ENCODE results near the gene LAT.

The LAT gene

DNA sequence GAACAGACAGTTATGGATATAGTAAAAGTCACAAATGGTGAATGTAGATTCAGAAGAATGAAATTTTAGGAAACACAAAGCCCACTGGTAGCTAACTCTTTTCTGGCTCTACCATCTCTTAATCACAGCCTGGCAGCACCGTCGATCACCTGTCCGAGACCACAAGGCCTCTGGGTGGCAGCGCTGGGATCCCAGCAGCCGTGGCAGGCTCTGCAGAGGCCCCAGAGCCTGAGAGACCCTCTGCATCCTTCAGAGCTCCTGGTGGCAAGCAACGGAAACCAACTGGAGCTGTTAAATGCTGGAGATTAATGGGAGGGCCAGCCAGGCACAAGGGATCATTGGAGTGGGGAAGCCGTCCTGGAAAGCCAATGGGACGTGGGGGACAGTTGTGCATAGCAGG is 26.3 kb downstream of the LAT start:
- TF ChIP-seq, protein P1, sequence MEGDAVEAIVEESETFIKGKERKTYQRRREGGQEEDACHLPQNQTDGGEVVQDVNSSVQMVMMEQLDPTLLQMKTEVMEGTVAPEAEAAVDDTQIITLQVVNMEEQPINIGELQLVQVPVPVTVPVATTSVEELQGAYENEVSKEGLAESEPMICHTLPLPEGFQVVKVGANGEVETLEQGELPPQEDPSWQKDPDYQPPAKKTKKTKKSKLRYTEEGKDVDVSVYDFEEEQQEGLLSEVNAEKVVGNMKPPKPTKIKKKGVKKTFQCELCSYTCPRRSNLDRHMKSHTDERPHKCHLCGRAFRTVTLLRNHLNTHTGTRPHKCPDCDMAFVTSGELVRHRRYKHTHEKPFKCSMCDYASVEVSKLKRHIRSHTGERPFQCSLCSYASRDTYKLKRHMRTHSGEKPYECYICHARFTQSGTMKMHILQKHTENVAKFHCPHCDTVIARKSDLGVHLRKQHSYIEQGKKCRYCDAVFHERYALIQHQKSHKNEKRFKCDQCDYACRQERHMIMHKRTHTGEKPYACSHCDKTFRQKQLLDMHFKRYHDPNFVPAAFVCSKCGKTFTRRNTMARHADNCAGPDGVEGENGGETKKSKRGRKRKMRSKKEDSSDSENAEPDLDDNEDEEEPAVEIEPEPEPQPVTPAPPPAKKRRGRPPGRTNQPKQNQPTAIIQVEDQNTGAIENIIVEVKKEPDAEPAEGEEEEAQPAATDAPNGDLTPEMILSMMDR (conservative IDR thresholded peaks at IDR 0.05), result no peak
- no peak overlapping the region for H3K27ac ChIP-seq

- no peak overlapping the region for H3K27ac ChIP-seq
- TF ChIP-seq, protein P1 (conservative IDR thresholded peaks at IDR 0.05), result no peak
These were observed 27.0 kb downstream of the LAT start for GRCh38 chr16:29011851-29012250.

DNA sequence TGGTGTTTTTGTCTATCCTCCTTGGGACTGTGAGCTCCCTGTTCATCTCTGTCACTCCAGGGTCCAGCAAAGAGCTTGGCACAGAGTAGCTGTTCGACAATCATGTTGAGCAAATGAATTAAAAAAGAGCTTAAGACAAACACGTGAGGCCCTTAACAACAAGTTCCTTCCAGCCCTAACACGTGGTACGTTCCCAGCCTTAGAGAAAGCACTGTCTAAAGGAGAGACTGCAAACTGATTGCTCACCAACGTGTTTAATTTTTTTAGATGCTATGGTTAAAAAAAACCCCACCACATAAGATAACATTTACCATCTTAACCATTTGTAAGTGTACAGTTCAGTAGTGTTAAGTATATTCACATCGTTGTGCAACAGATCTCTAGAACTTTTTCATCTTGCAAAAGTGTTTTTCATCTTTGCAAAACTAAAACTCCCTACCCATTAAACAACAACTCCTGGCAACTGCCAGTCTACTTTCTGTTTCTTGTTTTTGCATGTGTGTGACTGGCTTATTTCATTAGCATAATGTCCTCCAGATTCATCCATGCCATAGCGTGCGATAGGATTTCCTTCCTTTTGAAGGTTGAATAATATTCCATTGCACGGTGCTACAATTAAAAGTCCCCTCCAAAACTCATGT is 28.2 kb downstream of the LAT start:
- TF ChIP-seq, protein P1 (conservative IDR thresholded peaks at IDR 0.05), result no peak
- H3K27ac ChIP-seq, result no peak overlapping the region

GRCh38 chr16:29014561-29015069 is 29.8 kb downstream of the LAT start:
- TF ChIP-seq, protein P1 (conservative IDR thresholded peaks at IDR 0.05), result no peak
- no peak overlapping the region for H3K27ac ChIP-seq

GRCh38 chr16:29022196-29022595 is 37.3 kb downstream of the LAT start:
- no peak overlapping the region for H3K27ac ChIP-seq
- TF ChIP-seq, protein P1 (conservative IDR thresholded peaks at IDR 0.05), result no peak

DNA sequence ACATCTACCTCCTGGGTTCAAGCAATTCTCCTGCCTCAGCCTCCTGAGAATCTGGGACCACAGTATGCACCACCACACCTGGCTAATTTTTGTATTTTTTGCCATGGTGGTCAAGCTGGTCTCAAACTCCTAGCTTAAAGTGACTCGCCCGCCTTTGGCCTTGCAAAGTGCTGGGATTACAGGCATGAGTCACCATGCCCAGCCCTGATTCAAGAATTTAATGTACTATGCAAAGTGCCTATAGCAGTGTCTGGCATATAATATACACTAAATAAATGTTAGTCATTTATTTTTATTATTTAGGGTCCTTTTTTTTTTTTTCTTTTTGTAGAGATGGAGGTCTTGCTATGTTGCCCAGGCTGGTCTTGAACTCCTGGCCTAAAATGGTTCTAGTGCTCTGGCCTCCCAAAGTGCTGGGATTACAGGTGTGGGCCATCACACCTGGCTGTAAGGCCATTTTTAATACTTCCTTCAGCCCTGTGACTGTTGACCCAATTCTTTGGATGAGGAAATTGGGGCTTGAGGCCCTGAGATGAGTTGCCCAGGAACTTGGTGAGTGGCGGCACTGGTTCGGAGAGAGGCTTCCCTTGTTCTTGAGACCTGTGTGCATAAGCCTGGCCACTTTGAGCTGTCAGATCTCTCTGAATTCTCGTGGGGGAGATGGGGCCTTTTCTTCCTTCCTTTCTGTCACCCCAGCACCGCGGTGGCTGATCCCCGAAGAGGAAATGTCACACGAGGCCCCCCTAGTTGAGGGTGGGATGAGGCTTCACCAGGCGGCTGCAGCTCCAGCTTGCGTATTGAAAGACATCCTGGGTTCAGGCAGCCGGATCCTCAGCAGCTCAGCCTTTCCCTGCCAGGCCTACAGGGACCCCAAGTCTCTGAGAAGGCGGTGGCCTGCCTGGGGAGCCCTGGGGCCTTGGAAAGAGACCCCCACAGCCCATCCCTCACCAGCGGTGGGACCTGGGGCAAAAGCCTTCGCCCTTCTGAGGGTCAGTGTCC is 38.7 kb downstream of the LAT start:
- TF ChIP-seq, protein P1 (conservative IDR thresholded peaks at IDR 0.05), result no peak
- no peak overlapping the region for H3K27ac ChIP-seq

DNA sequence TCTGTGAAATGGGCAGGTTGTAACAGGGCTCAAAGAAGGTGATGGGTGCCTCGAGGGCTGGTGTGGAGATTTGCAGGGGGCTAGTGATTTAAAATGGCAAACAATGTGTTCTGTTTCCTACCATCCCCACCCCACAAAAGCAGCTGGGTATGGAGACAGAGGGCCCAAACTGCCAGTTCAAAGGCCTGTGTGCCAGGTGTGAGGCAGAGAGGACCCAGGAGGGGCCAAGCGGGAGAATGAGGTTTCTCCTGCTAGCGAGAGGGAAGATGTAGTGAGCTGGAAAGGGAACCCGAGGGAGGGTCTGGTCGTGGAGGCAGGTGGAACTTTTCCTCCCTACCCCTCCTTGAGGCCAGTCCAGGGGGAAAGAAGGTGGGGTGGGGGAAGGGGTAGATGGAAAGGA is 39.4 kb downstream of the LAT start:
- H3K27ac ChIP-seq, result no peak overlapping the region
- TF ChIP-seq, protein P1 (conservative IDR thresholded peaks at IDR 0.05), result no peak
